ENCODE results near the gene METTL5. TPM values are rescaled to one million over a fixed set of nuclear protein-coding genes. Genes with fewer than 3 reads are reported as not detected.
"Not testable (repeated sequence)": the region's sequence is repeated elsewhere in the genome, so short reads cannot be mapped to it uniquely, and the experiment has no call there.

METTL5 gene
- total RNA-seq (2014; rRNA removed; shearing (Covaris generic)), result 89.6 and 92.4 TPM in 2 replicates

- peak; percentile 71 for DNase-seq (ENCODE audit: low read depth)
Measured at GRCh38 chr2:169824373-169825333, at the start of gene METTL5. Gene METTL5, minus strand, starts transcription at chr2:169824905. Its CDS starts 308 bp downstream, at chr2:169824597.

GRCh38 chr2:169871994-169872393 lies 47.3 kb upstream of the METTL5 start:
- DNase-seq (ENCODE audit: low read depth), result no peak

GRCh38 chr2:169871369-169871768 lies 46.7 kb upstream of the METTL5 start:
- DNase-seq (ENCODE audit: low read depth), result not testable (repeated sequence)

GRCh38 chr2:169868951-169869350 lies 44.2 kb upstream of the METTL5 start:
- no peak for DNase-seq (ENCODE audit: low read depth)

GRCh38 chr2:169867579-169867978 lies 42.9 kb upstream of the METTL5 start:
- no peak for DNase-seq (ENCODE audit: low read depth)

GRCh38 chr2:169866230-169866629 lies 41.5 kb upstream of the METTL5 start:
- not testable (repeated sequence) for DNase-seq (ENCODE audit: low read depth)

GRCh38 chr2:169865492-169865891 lies 40.8 kb upstream of the METTL5 start:
- DNase-seq (ENCODE audit: low read depth), result no peak

- DNase-seq (ENCODE audit: low read depth), result no peak
Measured at GRCh38 chr2:169862816-169863215, 38.1 kb upstream of the METTL5 start.

- DNase-seq (ENCODE audit: low read depth), result no peak
Measured at GRCh38 chr2:169860149-169860548, 35.4 kb upstream of the METTL5 start.

- no peak for DNase-seq (ENCODE audit: low read depth)
Measured at GRCh38 chr2:169859423-169859822, 34.7 kb upstream of the METTL5 start.

GRCh38 chr2:169855281-169856258 lies 30.9 kb upstream of the METTL5 start:
- not testable (repeated sequence) for DNase-seq (ENCODE audit: low read depth)

- DNase-seq (ENCODE audit: low read depth), result no peak
Measured at GRCh38 chr2:169853041-169853668, 28.4 kb upstream of the METTL5 start.

GRCh38 chr2:169849710-169850109 lies 25.0 kb upstream of the METTL5 start:
- DNase-seq (ENCODE audit: low read depth), result no peak

- DNase-seq (ENCODE audit: low read depth), result not testable (repeated sequence)
Measured at GRCh38 chr2:169848959-169849693, 24.4 kb upstream of the METTL5 start.

- DNase-seq (ENCODE audit: low read depth), result no peak
Measured at GRCh38 chr2:169845016-169845415, 20.3 kb upstream of the METTL5 start.

- DNase-seq (ENCODE audit: low read depth), result not testable (repeated sequence)
Measured at GRCh38 chr2:169841625-169842024, 16.9 kb upstream of the METTL5 start.

GRCh38 chr2:169840747-169841142 lies 16.0 kb upstream of the METTL5 start:
- DNase-seq (ENCODE audit: low read depth), result no peak

- no peak for DNase-seq (ENCODE audit: low read depth)
Measured at GRCh38 chr2:169839954-169840746, 15.4 kb upstream of the METTL5 start.

GRCh38 chr2:169838743-169839489 lies 14.2 kb upstream of the METTL5 start:
- no peak for DNase-seq (ENCODE audit: low read depth)
